PC-9 (cell line): ENCODE measurements around the gene RNF130.

Experiments
- CTCF ChIP-seq: fragments of 200-600 bp; sonication (generic); conservative IDR thresholded peaks from 2 replicates; pipeline ENCODE4 v1.6.1; 2017; ENCODE audit warnings: mixed run types, antibody characterized with exemption, mild to moderate bottlenecking, moderate library complexity
- EZH2 ChIP-seq: fragments of 200-600 bp; sonication (generic); IDR thresholded peaks from 2 replicates; pipeline ENCODE4 v1.8.0; 2017; ENCODE audit warnings: antibody characterized with exemption, low read depth

DNA sequence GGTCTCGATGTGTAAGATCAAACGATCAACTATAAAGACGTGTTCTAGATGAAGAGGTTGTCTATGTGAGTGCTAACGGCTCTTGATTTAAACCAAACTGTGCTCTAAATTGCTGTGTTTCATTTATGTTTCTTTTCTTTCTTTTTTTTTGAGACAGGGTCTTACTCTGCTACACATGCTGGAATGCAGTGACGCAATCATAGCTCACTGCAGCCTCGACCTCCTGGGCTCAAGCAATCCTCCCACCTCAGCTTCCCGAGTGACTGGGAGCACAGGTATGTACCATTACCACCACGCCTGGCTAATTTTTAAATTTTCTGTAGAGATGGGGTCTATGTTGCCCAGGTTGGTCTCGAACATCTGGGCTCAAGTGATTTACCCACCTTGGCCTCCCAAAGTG is 24.0 kb upstream of the RNF130 start:
- TF ChIP-seq CTCF (no peak), EZH2 (no peak)
